Vagina (tissue), 2 donors: ENCODE results near the gene STOM. TPM values are rescaled to one million over a fixed set of nuclear protein-coding genes. Genes with fewer than 3 reads are reported as not detected.

Source experiments
- DNase-seq, 2 donors: peaks; one replicate each; pipeline ENCODE4 v3.0.0-alpha.2; 2017; ENCODE audit errors: extremely low spot score in 2 of 2
- H3K27ac ChIP-seq: fragments of 200-600 bp; sonication (generic); one replicate; pipeline ENCODE4 v1.5.1; 2019
- H3K27me3 ChIP-seq: fragments of 200-600 bp; sonication (generic); one replicate; pipeline ENCODE4 v1.5.1; 2019
- H3K36me3 ChIP-seq, 2 donors: fragments of 200-600 bp; sonication (generic); one replicate each; pipeline ENCODE4 v1.5.1; 2017 to 2019
- H3K4me1 ChIP-seq: fragments of 200-600 bp; sonication (generic); one replicate; pipeline ENCODE4 v1.5.1; 2019
- H3K4me3 ChIP-seq, 2 donors: fragments of 200-600 bp; sonication (generic); 1 replicate in 1 of 2; 2 replicates in 1 of 2; pipeline ENCODE4 v1.5.1; 2016 to 2019
- H3K9me3 ChIP-seq: fragments of 200-600 bp; sonication (generic); one replicate; pipeline ENCODE4 v1.5.1; 2019
- CTCF ChIP-seq, 3 experiments: fragments of 450-650 bp in 2 of 3; fragments of 200-600 bp in 1 of 3; sonication (generic) in 1 of 3; IDR thresholded peaks; one replicate each; pipeline ENCODE4 v1.5.1; 2017 to 2019; ENCODE audit warnings: antibody characterized with exemption in 3 of 3, mild to moderate bottlenecking in 2 of 3, moderate library complexity in 2 of 3
- POLR2A ChIP-seq, 2 donors: fragments of 450-650 bp; IDR thresholded peaks; one replicate each; pipeline ENCODE4 v1.6.1; 2017; ENCODE audit warnings: antibody characterized with exemption in 2 of 2, mild to moderate bottlenecking in 2 of 2, moderate library complexity in 2 of 2
- POLR2AphosphoS5 ChIP-seq, 2 donors: sonication (generic); formaldehyde crosslinking; IDR thresholded peaks; one replicate each; pipeline ENCODE4 v1.9.0; 2017; ENCODE audit warnings: antibody characterized with exemption in 2 of 2, mild to moderate bottlenecking in 2 of 2, low read depth in 1 of 2; ENCODE audit not compliant: insufficient read depth in 1 of 2
- intact Hi-C: fragments of 100-400 bp; cut with DNase I; formaldehyde crosslinking; loops from one replicate; pipeline ENCODE4 v1.15.1; 2023
- total RNA-seq: library from RNA; depleted of rRNA; stranded (reverse); fragments of >200 nt; gene quantifications from one replicate; pipeline ENCODE4 v1.2.3, GENCODE V29; 2016

Gene STOM
- total RNA-seq, 1 donor from 2014 or later, result 263 TPM

DNA sequence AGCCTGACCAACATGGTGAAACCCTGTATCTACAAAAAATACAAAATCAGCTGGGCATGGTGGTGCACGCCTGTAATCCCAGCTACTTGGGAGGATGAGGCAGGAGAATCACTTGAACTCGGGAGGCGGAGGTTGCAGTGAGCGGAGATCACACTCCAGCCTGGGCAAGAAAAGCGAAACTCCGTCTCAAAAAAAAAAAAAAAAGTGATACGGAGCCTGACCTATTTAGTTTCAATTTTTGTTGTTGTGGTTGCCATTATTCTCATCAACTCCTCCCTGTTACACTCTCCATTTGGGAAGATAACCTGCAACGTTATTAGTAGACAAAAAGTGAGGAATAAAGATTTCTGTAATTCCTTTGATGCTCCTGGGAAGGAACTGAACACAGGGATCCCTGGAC is 1.3 kb downstream of the STOM start:
- Histone ChIP-seq H3K9me3 (no peaks in the 10 kb centered on the region), H3K27me3 (no peaks in the 10 kb centered on the region), H3K4me1 (peaks cover 80% of the 10 kb centered on the region), H3K27ac (peak overlapping the region; percentile 97), H3K36me3 (no peaks in the 10 kb centered on the region), H3K4me3 (peak overlapping the region; percentile 74 to 75)
- intact Hi-C loops, result no loop called here
- DNase-seq, result no peak
- TF ChIP-seq CTCF (IDR thresholded peaks at IDR 0.05), result no peak
- no peak for TF ChIP-seq POLR2AphosphoS5 (IDR thresholded peaks at IDR 0.05; ENCODE audit: insufficient read depth in 1 of 2, low read depth in 1 of 2)
- no peak for TF ChIP-seq POLR2A (IDR thresholded peaks at IDR 0.05)

- Histone ChIP-seq H3K27ac (peak overlapping the region; percentile 97), H3K9me3 (no peaks in the 10 kb centered on the region), H3K36me3 (no peaks in the 10 kb centered on the region), H3K27me3 (no peaks in the 10 kb centered on the region), H3K4me1 (peaks cover 80% of the 10 kb centered on the region), H3K4me3 (peak overlapping the region; percentile 74 to 75)
- TF ChIP-seq CTCF (IDR thresholded peaks at IDR 0.05) (no peak), POLR2AphosphoS5 (IDR thresholded peaks at IDR 0.05; ENCODE audit: insufficient read depth in 1 of 2, low read depth in 1 of 2) (no peak), POLR2A (IDR thresholded peaks at IDR 0.05) (no peak)
- DNase-seq, result no peak
- intact Hi-C loops, result no loop called here
Observed at GRCh38 chr9:121368138-121368522, 1.9 kb downstream of the STOM start.

- Histone ChIP-seq H3K9me3 (no peaks in the 10 kb centered on the region), H3K27me3 (no peaks in the 10 kb centered on the region), H3K27ac (peak overlapping the region; percentile 97), H3K36me3 (no peaks in the 10 kb centered on the region), H3K4me1 (peaks cover 80% of the 10 kb centered on the region), H3K4me3 (peak overlapping the region; percentile 74 to 75)
- DNase-seq, result no peak
- intact Hi-C loops, result no loop called here
- TF ChIP-seq POLR2AphosphoS5 (IDR thresholded peaks at IDR 0.05; ENCODE audit: insufficient read depth in 1 of 2, low read depth in 1 of 2) (peak in 1 of 2 donors; percentile 10), CTCF (IDR thresholded peaks at IDR 0.05) (no peak)
Observed at GRCh38 chr9:121367306-121368137, 2.5 kb downstream of the STOM start.

DNA sequence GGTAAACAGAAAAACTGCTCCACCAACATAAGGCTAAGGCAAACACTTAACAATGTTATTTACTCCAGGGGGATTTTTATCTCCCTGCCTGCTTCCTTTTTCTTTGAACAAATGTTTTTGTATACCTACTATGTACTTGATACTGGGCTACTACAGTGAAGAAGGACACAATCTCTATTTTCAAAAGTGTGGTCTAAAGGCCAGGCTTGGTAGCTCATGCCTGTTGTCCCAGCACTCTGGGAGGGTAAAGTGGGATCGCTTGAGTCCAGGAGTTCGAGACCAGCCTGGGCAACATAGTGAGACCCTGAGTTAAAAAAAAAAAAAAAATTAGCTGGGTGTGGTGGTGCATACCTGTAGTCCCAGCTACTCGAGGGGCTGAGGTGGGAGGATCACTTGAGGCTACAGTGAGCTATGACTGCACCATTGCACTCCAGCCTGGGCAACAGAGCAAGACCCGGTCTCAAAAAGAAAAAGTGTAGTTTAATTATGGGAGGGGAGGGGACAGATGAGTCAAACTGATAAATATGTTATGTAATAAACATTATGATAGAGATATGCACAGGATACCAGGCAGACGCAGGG is 3.3 kb downstream of the STOM start:
- no peaks in the 10 kb centered on the region for H3K9me3 ChIP-seq
- H3K27ac ChIP-seq, result peak overlapping the region; percentile 97
- no peak for DNase-seq
- no peaks in the 10 kb centered on the region for H3K27me3 ChIP-seq
- no peaks in the 10 kb centered on the region for H3K36me3 ChIP-seq
- intact Hi-C loops, result no loop called here
- peaks cover 80% of the 10 kb centered on the region for H3K4me1 ChIP-seq
- no peak overlapping the region for H3K4me3 ChIP-seq
- TF ChIP-seq POLR2AphosphoS5 (IDR thresholded peaks at IDR 0.05; ENCODE audit: insufficient read depth in 1 of 2, low read depth in 1 of 2) (no peak), POLR2A (IDR thresholded peaks at IDR 0.05) (no peak), CTCF (IDR thresholded peaks at IDR 0.05) (no peak)

DNA sequence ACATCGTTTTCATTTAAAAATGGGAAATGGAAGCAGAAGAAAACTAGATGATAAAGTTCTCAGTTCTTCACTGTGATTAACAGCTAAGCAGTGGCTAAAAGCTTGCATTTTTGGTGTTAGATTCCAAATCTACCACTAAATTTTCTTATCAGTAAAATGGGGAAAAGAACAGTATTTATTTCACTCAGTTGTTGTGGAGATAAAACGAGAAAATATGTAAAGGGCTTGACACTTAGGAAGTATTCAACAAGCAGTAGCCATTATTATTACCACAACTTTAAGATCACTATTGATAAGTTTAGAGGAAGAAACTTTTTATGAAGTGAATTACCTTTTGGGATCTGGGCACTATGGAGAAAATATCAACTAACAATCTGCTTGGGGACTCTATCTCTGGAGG is 4.5 kb downstream of the STOM start:
- intact Hi-C loops, result no loop called here

More for the DNA sequence above, 4.5 kb downstream of the STOM start:
- no peak for DNase-seq
- TF ChIP-seq POLR2AphosphoS5 (IDR thresholded peaks at IDR 0.05; ENCODE audit: insufficient read depth in 1 of 2, low read depth in 1 of 2) (no peak), CTCF (IDR thresholded peaks at IDR 0.05) (no peak), POLR2A (IDR thresholded peaks at IDR 0.05) (no peak)
- H3K27ac ChIP-seq, result peak overlapping the region; percentile 97
- no peaks in the 10 kb centered on the region for H3K9me3 ChIP-seq
- H3K4me1 ChIP-seq, result peaks cover 80% of the 10 kb centered on the region
- no peaks in the 10 kb centered on the region for H3K36me3 ChIP-seq
- no peaks in the 10 kb centered on the region for H3K27me3 ChIP-seq
- H3K4me3 ChIP-seq, result no peak overlapping the region
